HepG2 (cell line): ENCODE measurements around the gene ZBTB48. TPM values are rescaled to one million over a fixed set of nuclear protein-coding genes. Genes with fewer than 3 reads are reported as not detected.

Experiments
- FOXC1 ChIP-seq: sonication (generic); formaldehyde crosslinking; IDR thresholded peaks from 2 replicates; pipeline ENCODE4 v1.8.0; 2022; ENCODE audit warnings: mild to moderate bottlenecking, missing genetic modification reagents, borderline replicate concordance
- IRX3 ChIP-seq: sonication (generic); formaldehyde crosslinking; IDR thresholded peaks from 2 replicates; pipeline ENCODE4 v1.8.1; 2023; ENCODE audit warnings: mild to moderate bottlenecking, low read depth, missing genetic modification reagents, borderline replicate concordance
- RFXAP ChIP-seq: sonication (generic); formaldehyde crosslinking; IDR thresholded peaks from 2 replicates; pipeline ENCODE4 v1.4.0; 2020; ENCODE audit warnings: missing genetic modification reagents, borderline replicate concordance
- YEATS2 ChIP-seq: sonication (generic); formaldehyde crosslinking; IDR thresholded peaks from 2 replicates; pipeline ENCODE4 v1.4.0; 2020; ENCODE audit warnings: missing genetic modification reagents, borderline replicate concordance
- ZMAT3 ChIP-seq: sonication (generic); formaldehyde crosslinking; conservative IDR thresholded peaks from 2 replicates; pipeline ENCODE4 v1.7.0; 2021; ENCODE audit warnings: missing genetic modification reagents
- ZNF256 ChIP-seq: sonication (generic); formaldehyde crosslinking; conservative IDR thresholded peaks from 2 replicates; pipeline ENCODE4 v1.4.0; 2020; ENCODE audit warnings: missing genetic modification reagents
- ZNF382 ChIP-seq: sonication (generic); formaldehyde crosslinking; IDR thresholded peaks from 2 replicates; pipeline ENCODE4 v1.5.0; 2020; ENCODE audit warnings: missing genetic modification reagents, mild to moderate bottlenecking, borderline replicate concordance
- ZNF563 ChIP-seq: sonication (generic); formaldehyde crosslinking; IDR thresholded peaks from 2 replicates; pipeline ENCODE4 v1.8.0; 2022; ENCODE audit warnings: mild to moderate bottlenecking, moderate library complexity, missing genetic modification reagents
- polyA plus RNA-seq, 8 experiments: library from polyadenylated mRNA; depleted of rRNA in 3 of 8; stranded (reverse) in 7 of 8; unstranded in 1 of 8; fragments of >200 nt; fragmentation: Illumina TruSeq in 4 of 8; extraction: Trizol in 4 of 8; gene quantifications; 2 replicates each; pipeline versions ENCODE4 v1.2.1 to v1.2.3, GENCODE V29; 2011 to 2016; ENCODE audit warnings: low read depth in 4 of 8, missing spikeins in 1 of 8, mixed read lengths in 1 of 8; ENCODE audit not compliant: insufficient read depth in 1 of 8
- total RNA-seq, 5 experiments: library from RNA; depleted of rRNA; stranded (reverse); fragments of >200 nt; fragmentation: Illumina TruSeq; extraction: Trizol; gene quantifications; 2 replicates each; pipeline ENCODE4 v1.2.3, GENCODE V29; 2016; ENCODE audit warnings: low read depth in 1 of 5
- TF ChIP-seq, protein P1 (sequence below): sonication (generic); formaldehyde crosslinking; IDR thresholded peaks from 2 replicates; pipeline ENCODE4 v1.4.0; 2020; ENCODE audit warnings: missing genetic modification reagents
- TF ChIP-seq, protein P2 (sequence below): sonication (generic); formaldehyde crosslinking; IDR thresholded peaks from 2 replicates; pipeline ENCODE4 v1.4.0; 2020; ENCODE audit warnings: mild to moderate bottlenecking, missing genetic modification reagents, borderline replicate concordance
- TF ChIP-seq, protein P3 (sequence below): sonication (generic); formaldehyde crosslinking; IDR thresholded peaks from 2 replicates; pipeline ENCODE4 v1.5.0; 2020; ENCODE audit warnings: missing genetic modification reagents
- TF ChIP-seq, protein P4 (sequence below): sonication (generic); formaldehyde crosslinking; IDR thresholded peaks from 2 replicates; pipeline ENCODE4 v1.4.0; 2020; ENCODE audit warnings: mild to moderate bottlenecking, missing genetic modification reagents
- TF ChIP-seq, protein P5 (sequence below), 2 experiments: IDR thresholded peaks; 2 replicates each; pipeline ENCODE4 v1.6.1; 2011 to 2012; ENCODE audit warnings: low read length in 2 of 2, borderline replicate concordance in 1 of 2, low read depth in 1 of 2, mild to moderate bottlenecking in 1 of 2, moderate library complexity in 1 of 2

The ZBTB48 gene
- total and polyA plus RNA-seq, 2 of the 13 experiments (the other 11 are each of a cell fraction or from before 2014, with no cell fraction given), result 13.0 to 17.1 TPM

DNA sequence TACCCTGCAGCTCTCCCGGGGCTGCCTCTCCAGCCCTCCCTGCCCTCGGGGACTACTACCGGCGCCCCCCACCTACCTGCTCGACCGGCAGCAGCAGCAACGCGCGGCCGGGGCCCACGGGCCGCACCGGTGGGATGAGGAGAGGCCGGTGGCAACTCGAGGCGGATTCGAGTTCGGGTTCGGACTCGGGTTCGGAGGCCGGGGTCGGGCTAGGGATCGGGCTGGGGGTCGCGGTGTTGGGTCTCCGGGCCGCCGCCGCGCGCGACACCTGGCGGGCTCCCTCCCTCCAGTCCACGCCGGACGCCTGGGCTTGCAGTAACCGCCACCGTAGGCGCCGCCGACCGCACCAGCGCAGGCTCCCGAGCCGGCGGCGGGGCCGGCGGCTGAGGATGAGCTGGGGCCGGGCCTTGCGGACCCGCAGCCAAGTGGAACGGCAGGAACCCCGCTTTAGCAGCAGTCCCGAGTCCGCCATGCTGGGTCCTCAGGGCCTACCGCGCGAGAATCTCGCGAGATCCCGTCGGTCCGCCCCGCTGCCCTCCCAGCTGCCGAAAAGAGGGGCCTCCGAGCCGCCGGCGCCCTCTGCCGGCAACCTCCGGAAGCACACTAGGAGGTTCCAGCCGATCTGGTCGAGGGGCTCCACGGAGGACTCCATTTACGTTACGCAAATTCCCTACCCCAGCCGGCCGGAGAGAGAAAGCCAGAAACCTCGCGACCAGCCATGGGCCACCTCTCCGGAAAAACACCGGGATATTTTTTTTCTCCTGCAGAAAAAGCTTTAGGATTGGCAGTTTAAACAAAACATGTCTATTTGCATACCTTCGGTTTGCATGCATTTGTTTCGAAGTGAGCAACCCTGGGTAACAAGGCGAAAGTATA, 25.5 kb upstream of the ZBTB48 start, which contains the start of gene NOL9 (continued):
- TF ChIP-seq, protein P1, sequence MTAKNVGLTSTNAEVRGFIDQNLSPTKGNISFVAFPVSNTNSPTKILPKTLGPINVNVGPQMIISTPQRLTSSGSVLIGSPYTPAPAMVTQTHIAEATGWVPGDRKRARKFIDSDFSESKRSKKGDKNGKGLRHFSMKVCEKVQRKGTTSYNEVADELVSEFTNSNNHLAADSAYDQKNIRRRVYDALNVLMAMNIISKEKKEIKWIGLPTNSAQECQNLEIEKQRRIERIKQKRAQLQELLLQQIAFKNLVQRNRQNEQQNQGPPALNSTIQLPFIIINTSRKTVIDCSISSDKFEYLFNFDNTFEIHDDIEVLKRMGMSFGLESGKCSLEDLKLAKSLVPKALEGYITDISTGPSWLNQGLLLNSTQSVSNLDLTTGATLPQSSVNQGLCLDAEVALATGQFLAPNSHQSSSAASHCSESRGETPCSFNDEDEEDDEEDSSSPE (CRISPR knock-in tag), result peak; percentile 69; the same call in 1 of the 2 replicates
- TF ChIP-seq FOXC1, result peak; percentile 86; the same call in 1 of the 2 replicates
- peak; percentile 37; the same call in 1 of the 2 replicates for TF ChIP-seq ZMAT3
- TF ChIP-seq, protein P2, sequence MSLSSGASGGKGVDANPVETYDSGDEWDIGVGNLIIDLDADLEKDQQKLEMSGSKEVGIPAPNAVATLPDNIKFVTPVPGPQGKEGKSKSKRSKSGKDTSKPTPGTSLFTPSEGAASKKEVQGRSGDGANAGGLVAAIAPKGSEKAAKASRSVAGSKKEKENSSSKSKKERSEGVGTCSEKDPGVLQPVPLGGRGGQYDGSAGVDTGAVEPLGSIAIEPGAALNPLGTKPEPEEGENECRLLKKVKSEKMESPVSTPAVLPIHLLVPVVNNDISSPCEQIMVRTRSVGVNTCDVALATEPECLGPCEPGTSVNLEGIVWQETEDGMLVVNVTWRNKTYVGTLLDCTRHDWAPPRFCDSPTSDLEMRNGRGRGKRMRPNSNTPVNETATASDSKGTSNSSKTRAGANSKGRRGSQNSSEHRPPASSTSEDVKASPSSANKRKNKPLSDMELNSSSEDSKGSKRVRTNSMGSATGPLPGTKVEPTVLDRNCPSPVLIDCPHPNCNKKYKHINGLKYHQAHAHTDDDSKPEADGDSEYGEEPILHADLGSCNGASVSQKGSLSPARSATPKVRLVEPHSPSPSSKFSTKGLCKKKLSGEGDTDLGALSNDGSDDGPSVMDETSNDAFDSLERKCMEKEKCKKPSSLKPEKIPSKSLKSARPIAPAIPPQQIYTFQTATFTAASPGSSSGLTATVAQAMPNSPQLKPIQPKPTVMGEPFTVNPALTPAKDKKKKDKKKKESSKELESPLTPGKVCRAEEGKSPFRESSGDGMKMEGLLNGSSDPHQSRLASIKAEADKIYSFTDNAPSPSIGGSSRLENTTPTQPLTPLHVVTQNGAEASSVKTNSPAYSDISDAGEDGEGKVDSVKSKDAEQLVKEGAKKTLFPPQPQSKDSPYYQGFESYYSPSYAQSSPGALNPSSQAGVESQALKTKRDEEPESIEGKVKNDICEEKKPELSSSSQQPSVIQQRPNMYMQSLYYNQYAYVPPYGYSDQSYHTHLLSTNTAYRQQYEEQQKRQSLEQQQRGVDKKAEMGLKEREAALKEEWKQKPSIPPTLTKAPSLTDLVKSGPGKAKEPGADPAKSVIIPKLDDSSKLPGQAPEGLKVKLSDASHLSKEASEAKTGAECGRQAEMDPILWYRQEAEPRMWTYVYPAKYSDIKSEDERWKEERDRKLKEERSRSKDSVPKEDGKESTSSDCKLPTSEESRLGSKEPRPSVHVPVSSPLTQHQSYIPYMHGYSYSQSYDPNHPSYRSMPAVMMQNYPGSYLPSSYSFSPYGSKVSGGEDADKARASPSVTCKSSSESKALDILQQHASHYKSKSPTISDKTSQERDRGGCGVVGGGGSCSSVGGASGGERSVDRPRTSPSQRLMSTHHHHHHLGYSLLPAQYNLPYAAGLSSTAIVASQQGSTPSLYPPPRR (CRISPR knock-in tag), result peak; percentile 24; the same call in 1 of the 2 replicates
- TF ChIP-seq YEATS2 (CRISPR knock-in tag), result peak; percentile 92
- TF ChIP-seq, protein P3, sequence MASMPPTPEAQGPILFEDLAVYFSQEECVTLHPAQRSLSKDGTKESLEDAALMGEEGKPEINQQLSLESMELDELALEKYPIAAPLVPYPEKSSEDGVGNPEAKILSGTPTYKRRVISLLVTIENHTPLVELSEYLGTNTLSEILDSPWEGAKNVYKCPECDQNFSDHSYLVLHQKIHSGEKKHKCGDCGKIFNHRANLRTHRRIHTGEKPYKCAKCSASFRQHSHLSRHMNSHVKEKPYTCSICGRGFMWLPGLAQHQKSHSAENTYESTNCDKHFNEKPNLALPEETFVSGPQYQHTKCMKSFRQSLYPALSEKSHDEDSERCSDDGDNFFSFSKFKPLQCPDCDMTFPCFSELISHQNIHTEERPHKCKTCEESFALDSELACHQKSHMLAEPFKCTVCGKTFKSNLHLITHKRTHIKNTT (CRISPR knock-in tag), result no peak
- TF ChIP-seq RFXAP (CRISPR knock-in tag), result peak; percentile 70
- TF ChIP-seq, protein P4, sequence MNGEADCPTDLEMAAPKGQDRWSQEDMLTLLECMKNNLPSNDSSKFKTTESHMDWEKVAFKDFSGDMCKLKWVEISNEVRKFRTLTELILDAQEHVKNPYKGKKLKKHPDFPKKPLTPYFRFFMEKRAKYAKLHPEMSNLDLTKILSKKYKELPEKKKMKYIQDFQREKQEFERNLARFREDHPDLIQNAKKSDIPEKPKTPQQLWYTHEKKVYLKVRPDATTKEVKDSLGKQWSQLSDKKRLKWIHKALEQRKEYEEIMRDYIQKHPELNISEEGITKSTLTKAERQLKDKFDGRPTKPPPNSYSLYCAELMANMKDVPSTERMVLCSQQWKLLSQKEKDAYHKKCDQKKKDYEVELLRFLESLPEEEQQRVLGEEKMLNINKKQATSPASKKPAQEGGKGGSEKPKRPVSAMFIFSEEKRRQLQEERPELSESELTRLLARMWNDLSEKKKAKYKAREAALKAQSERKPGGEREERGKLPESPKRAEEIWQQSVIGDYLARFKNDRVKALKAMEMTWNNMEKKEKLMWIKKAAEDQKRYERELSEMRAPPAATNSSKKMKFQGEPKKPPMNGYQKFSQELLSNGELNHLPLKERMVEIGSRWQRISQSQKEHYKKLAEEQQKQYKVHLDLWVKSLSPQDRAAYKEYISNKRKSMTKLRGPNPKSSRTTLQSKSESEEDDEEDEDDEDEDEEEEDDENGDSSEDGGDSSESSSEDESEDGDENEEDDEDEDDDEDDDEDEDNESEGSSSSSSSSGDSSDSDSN (CRISPR knock-in tag), result peak; percentile 69; the same call in 1 of the 2 replicates
- peak; percentile 73; the same call in 1 of the 2 replicates for TF ChIP-seq IRX3
- TF ChIP-seq ZNF256, result peak; percentile 46; the same call in 1 of the 2 replicates
- TF ChIP-seq ZNF563 (CRISPR knock-in tag), result peak; percentile 64; the same call in 1 of the 2 replicates
- TF ChIP-seq, protein P5, sequence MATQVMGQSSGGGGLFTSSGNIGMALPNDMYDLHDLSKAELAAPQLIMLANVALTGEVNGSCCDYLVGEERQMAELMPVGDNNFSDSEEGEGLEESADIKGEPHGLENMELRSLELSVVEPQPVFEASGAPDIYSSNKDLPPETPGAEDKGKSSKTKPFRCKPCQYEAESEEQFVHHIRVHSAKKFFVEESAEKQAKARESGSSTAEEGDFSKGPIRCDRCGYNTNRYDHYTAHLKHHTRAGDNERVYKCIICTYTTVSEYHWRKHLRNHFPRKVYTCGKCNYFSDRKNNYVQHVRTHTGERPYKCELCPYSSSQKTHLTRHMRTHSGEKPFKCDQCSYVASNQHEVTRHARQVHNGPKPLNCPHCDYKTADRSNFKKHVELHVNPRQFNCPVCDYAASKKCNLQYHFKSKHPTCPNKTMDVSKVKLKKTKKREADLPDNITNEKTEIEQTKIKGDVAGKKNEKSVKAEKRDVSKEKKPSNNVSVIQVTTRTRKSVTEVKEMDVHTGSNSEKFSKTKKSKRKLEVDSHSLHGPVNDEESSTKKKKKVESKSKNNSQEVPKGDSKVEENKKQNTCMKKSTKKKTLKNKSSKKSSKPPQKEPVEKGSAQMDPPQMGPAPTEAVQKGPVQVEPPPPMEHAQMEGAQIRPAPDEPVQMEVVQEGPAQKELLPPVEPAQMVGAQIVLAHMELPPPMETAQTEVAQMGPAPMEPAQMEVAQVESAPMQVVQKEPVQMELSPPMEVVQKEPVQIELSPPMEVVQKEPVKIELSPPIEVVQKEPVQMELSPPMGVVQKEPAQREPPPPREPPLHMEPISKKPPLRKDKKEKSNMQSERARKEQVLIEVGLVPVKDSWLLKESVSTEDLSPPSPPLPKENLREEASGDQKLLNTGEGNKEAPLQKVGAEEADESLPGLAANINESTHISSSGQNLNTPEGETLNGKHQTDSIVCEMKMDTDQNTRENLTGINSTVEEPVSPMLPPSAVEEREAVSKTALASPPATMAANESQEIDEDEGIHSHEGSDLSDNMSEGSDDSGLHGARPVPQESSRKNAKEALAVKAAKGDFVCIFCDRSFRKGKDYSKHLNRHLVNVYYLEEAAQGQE (IDR thresholded peaks at IDR 0.05; ENCODE audit: borderline replicate concordance in 1 of 2, low read depth in 1 of 2, low read length in 2 of 2), result no peak
- no peak for TF ChIP-seq ZNF382 (CRISPR knock-in tag)
